DMS 273 (cell line): ENCODE data around the gene CXCR2.
"Not testable (repeated sequence)": the region's sequence is repeated elsewhere in the genome, so short reads cannot be mapped to it uniquely, and the experiment has no call there.

Experiments used
- DNase-seq: peaks from one replicate; lab custom pipeline; 2025; ENCODE audit not compliant: unreplicated experiment; lab: John Stamatoyannopoulos, UW

The CXCR2 gene

DNA sequence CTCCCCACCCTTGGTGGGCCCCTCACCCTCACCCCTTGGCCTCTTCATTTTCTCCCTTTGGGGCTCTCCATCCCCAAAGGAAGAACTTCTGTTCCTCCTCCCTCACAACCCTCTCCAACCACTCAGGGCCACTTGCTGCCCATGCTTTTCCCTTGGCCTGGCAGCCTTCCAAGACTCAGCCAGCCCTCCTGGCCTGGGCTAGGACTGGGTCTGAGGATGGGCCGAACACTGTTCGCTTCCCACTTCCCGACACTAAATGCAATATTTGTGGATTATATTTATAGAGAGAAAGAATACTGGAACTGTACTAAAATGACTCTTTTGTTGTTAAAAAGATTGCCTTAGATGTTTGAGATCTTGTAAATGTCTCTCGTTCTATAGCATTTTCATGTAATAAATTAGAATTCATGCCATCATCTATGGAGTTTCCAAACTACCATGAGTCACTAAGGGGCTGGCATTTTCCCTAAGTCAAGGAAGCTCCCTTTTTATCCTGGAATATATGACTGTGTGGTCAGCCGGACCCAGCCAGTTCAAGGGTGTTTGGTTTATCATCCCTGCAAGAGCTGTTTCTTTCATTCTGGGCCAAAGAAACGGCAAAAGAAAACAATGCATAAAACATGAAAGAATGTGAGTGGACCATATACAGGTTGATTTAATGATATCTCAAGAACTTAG lies 3.8 kb downstream of the CXCR2 start:
- DNase-seq = peak; percentile 19

- no peak for DNase-seq
Observed at GRCh38 chr2:218130377-218130776, 4.5 kb downstream of the CXCR2 start.

DNA sequence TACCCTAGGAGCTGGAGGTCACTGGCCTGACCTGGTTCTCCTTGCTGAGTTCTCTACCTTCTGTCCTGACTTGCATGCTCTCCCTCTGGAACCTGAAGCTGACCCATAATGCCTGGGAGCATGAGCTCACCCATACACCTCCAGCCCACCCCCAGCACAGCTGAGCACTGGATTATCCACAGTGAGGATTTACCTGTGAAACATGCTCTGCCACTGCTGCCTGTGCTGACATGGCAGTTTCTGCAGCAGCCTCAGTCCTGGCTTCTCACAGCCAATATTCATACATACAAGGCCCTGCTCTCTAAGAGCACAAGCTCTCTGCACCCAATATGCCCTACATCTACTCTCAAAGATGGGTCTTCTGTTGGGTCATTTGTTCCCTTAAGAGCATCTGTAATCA lies 5.0 kb downstream of the CXCR2 start:
- no peak for DNase-seq

- DNase-seq = no peak
Observed at GRCh38 chr2:218137514-218137913, 11.7 kb downstream of the CXCR2 start.

DNA sequence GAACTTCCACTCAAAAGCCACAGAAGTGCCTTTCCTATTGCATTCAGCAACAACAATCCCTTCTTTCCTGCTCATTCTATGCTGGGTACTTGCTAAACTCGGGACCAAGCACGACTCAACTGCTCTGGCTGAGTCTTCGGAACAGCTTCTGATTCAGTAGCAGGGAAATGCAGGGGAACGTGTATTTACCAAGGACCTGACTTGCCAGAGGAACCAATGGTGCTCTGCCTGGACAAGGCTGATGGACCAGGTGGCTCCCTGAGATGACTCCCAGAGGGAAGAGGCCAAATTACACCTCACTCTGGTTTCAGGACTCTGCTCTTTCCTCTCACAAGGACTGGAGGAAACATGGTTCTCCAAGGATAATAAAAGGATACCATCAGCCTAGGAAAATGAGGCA lies 12.2 kb downstream of the CXCR2 start:
- no peak for DNase-seq

DNA sequence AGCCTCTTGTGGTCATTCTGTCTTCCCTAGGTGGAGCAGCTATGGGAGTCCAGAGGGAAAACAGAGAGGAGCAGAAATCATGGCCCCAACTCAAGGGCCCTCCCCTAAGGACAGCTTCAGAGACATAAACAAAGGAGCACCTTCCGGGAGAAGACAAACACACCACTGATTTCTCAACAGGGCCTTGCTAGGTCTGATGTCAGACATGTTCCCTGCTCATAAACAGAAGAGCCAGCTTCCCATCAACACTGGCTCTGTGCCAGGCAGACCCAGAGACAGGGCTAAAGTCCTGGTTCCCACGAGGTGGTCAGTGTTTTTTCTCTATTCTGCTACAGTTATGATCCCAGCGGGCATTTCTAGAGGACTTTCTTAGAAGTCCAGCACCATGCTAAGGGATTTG lies 19.3 kb downstream of the CXCR2 start:
- no peak for DNase-seq

DNA sequence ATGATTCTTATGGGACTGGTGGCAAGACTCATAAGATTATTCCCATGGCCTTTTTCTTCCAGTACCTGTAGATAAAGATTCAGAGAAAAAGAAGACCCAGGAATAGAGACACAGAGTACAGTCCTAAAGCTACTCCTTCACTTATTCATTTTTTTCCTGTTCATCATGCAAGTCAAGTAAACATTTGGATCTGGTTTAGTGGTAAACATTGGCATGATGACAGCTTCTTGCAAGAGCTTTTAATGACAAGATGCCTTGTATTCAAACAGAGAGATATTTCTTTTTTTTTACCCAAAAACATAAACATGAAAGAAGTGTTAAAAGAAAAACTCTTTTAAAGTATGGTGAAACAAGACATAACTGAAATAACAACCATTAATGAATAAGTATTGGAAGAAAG lies 20.2 kb downstream of the CXCR2 start:
- no peak for DNase-seq

- DNase-seq = no peak
Observed at GRCh38 chr2:218149098-218149497, 23.3 kb downstream of the CXCR2 start.

- no peak for DNase-seq
Observed at GRCh38 chr2:218149848-218150440, 24.1 kb downstream of the CXCR2 start.

- no peak for DNase-seq
Observed at GRCh38 chr2:218152172-218152571, 26.3 kb downstream of the CXCR2 start.

GRCh38 chr2:218152777-218153176 lies 26.9 kb downstream of the CXCR2 start:
- DNase-seq = no peak

GRCh38 chr2:218155953-218156479 lies 30.2 kb downstream of the CXCR2 start:
- DNase-seq = no peak

- no peak for DNase-seq
Observed at GRCh38 chr2:218161644-218162043, 35.8 kb downstream of the CXCR2 start.

GRCh38 chr2:218162814-218163213 lies 37.0 kb downstream of the CXCR2 start:
- DNase-seq = no peak

DNA sequence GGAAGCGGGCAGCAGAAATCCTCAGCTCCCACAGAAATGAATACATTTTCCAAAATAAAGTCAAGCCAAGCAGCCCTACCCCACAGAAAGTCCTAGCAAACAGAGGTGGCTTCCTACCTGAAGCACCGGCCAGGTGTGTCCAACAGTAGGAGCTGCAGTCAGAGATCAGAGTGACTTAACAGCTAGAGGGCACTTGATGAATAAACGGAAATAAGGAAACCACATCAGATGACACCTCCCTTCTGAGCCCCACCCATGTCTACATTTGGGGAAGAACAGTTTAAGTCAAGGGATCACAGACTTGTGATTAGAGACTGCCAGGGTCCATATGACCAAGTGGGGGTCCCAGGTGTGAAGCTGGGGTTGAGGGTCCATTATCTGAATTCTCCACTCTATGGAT lies 41.0 kb downstream of the CXCR2 start, which contains the start of gene CXCR1:
CXCR1 (minus strand) TSS at position 172 of the 400 bp plus-strand sequence. CDS start 1,751 bp downstream, outside the sequence.
- DNase-seq = no peak

DNA sequence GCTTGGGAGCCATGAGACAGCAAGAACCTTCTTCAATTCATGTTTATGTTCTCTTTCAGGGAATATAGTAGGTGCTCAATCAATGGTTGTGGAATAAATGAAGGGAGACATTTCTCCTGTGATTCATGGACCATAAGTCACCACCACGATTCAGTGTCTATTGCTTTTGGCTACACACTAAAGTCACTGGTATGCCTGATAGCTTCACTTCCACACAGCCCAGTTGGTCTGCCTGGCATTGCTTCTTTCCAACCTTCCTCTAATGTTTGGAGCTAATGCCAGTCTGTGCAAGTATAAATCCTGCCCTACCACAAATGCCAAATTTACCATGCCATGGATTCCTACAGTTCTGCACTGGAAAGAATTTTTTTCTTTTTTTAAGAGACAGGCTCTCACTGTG lies 42.2 kb downstream of the CXCR2 start:
- no peak for DNase-seq

GRCh38 chr2:218168635-218169462 lies 43.0 kb downstream of the CXCR2 start:
- peak; percentile 80 for DNase-seq

GRCh38 chr2:218169757-218170546 lies 44.1 kb downstream of the CXCR2 start:
- DNase-seq = peak; percentile 15

DNA sequence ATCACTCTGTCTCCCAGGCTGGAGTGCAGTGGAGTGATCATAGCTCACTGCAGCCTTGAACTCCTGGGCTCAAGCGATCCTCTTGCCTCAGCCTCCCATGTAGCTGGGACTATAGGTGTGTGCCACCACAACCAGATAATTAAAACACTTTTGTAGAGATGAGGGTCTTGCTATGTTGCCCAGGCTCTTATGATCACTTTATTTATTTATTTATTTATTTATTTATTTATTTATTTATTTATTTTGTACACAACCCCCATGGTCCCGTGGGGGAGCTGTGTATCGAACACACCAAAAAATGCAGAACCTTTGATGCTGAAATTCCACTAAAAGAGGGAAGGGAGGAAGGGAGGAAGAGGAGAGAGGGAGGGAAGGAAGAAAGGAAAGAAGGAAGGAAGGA lies 45.9 kb downstream of the CXCR2 start:
- not testable (repeated sequence) for DNase-seq

GRCh38 chr2:218172845-218173244 lies 47.0 kb downstream of the CXCR2 start:
- no peak for DNase-seq

DNA sequence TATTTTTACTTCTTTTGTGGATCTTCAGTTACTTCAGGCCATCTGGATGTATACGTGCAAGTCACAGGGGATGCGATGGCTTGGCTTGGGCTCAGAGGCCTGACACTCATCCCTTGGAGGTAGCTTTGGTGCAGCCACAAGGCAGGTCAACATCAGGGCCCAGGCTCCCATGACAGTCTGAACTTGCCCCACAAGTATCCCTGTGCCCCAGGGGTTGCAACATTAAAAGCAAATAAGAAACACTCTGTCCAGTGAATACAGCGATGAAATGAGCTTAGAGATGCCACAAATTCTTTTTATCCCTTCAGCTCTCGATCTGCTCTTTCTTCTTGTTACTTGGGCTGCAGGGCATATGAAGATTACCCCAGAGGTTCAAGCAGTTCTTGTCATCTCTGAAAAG lies 54.0 kb downstream of the CXCR2 start:
- DNase-seq = no peak
